ENCODE results near the gene ENTR1.

- TF ChIP-seq CTCF (conservative IDR thresholded peaks at IDR 0.05) (no peak), ZFX (IDR thresholded peaks at IDR 0.05) (no peak)
Measured at GRCh38 chr9:136361754-136362449, 48.5 kb downstream of the ENTR1 start.

Data from C4-2B (cell line).